ENCODE data around the gene INPP5K. TPM values are rescaled to one million over a fixed set of nuclear protein-coding genes. Genes with fewer than 3 reads are reported as not detected.

Gene INPP5K
- polyA plus RNA-seq, 1 donor from 2014 or later: 35.8 TPM

GRCh38 chr17:1498869-1499268, 17.5 kb downstream of the INPP5K start:
- Histone ChIP-seq H3K27me3 (ENCODE audit: insufficient read depth, low read depth, low read length) (no peaks in the 10 kb centered on the region), H3K9me3 (ENCODE audit: low read length) (no peaks in the 10 kb centered on the region), H3K27ac (ENCODE audit: low read length) (no peak overlapping the region), H3K4me3 (ENCODE audit: low read length) (no peak overlapping the region), H3K36me3 (ENCODE audit: insufficient read depth, low read length) (no peaks in the 10 kb centered on the region), H3F3A (ENCODE audit: insufficient read depth, low read length, poor library complexity, severe bottlenecking) (no peaks in the 10 kb centered on the region), H2AFZ (ENCODE audit: low read depth, low read length) (no peak overlapping the region), H3K9me2 (ENCODE audit: insufficient read depth, low read length) (no peaks in the 10 kb centered on the region), H3K9ac (ENCODE audit: low read length) (no peak overlapping the region), H3K4me2 (ENCODE audit: low read length) (no peak overlapping the region), H4K20me1 (ENCODE audit: insufficient read depth) (no peaks in the 10 kb centered on the region), H3K79me2 (replicated peaks; ENCODE audit: insufficient read depth, low read length) (no peaks in the 10 kb centered on the region)
- TF ChIP-seq RAD21 (conservative IDR thresholded peaks at IDR 0.05) (no peak), TAF1 (IDR thresholded peaks at IDR 0.05; ENCODE audit: low read depth) (no peak), EP300 (conservative IDR thresholded peaks at IDR 0.05; ENCODE audit: poor library complexity, severe bottlenecking) (no peak), EZH2 (IDR thresholded peaks at IDR 0.05; ENCODE audit: borderline replicate concordance, insufficient read depth, low read length, poor library complexity, severe bottlenecking) (no peak), REST (IDR thresholded peaks at IDR 0.05; ENCODE audit: borderline replicate concordance) (no peak), MXI1 (conservative IDR thresholded peaks at IDR 0.05; ENCODE audit: poor library complexity, severe bottlenecking) (no peak), POLR2AphosphoS5 (IDR thresholded peaks at IDR 0.05) (no peak), SMC3 (conservative IDR thresholded peaks at IDR 0.05; ENCODE audit: poor library complexity) (no peak), CTCF (IDR thresholded peaks at IDR 0.05; ENCODE audit: poor library complexity, severe bottlenecking) (no peak)

GRCh38 chr17:1498233-1498632, 18.2 kb downstream of the INPP5K start:
- H3K9me2 ChIP-seq (ENCODE audit: insufficient read depth, low read length): no peaks in the 10 kb centered on the region
- H3K27me3 ChIP-seq (ENCODE audit: insufficient read depth, low read depth, low read length): no peaks in the 10 kb centered on the region
- H3K79me2 ChIP-seq (replicated peaks; ENCODE audit: insufficient read depth, low read length): no peaks in the 10 kb centered on the region
- H3F3A ChIP-seq (ENCODE audit: insufficient read depth, low read length, poor library complexity, severe bottlenecking): no peaks in the 10 kb centered on the region
- no peak overlapping the region for H3K27ac ChIP-seq (ENCODE audit: low read length)
- H3K9me3 ChIP-seq (ENCODE audit: low read length): no peaks in the 10 kb centered on the region
- no peak overlapping the region for H3K4me2 ChIP-seq (ENCODE audit: low read length)
- H3K9ac ChIP-seq (ENCODE audit: low read length): no peak overlapping the region
- no peak overlapping the region for H2AFZ ChIP-seq (ENCODE audit: low read depth, low read length)
- no peak overlapping the region for H3K4me3 ChIP-seq (ENCODE audit: low read length)
- H4K20me1 ChIP-seq (ENCODE audit: insufficient read depth): no peaks in the 10 kb centered on the region
- TF ChIP-seq MXI1 (conservative IDR thresholded peaks at IDR 0.05; ENCODE audit: poor library complexity, severe bottlenecking): no peak
- TF ChIP-seq SMC3 (conservative IDR thresholded peaks at IDR 0.05; ENCODE audit: poor library complexity): no peak
- TF ChIP-seq TAF1 (IDR thresholded peaks at IDR 0.05; ENCODE audit: low read depth): no peak
- TF ChIP-seq EP300 (conservative IDR thresholded peaks at IDR 0.05; ENCODE audit: poor library complexity, severe bottlenecking): no peak
- no peak for TF ChIP-seq RAD21 (conservative IDR thresholded peaks at IDR 0.05)
- TF ChIP-seq EZH2 (IDR thresholded peaks at IDR 0.05; ENCODE audit: borderline replicate concordance, insufficient read depth, low read length, poor library complexity, severe bottlenecking): no peak
- TF ChIP-seq CTCF (IDR thresholded peaks at IDR 0.05; ENCODE audit: poor library complexity, severe bottlenecking): no peak
- TF ChIP-seq POLR2AphosphoS5 (IDR thresholded peaks at IDR 0.05): no peak
- TF ChIP-seq REST (IDR thresholded peaks at IDR 0.05; ENCODE audit: borderline replicate concordance): no peak
- H3K36me3 ChIP-seq (ENCODE audit: insufficient read depth, low read length): no peaks in the 10 kb centered on the region

Measured in neural cell (in vitro differentiated cells).